ENCODE results near the gene HNRNPM.

DNA sequence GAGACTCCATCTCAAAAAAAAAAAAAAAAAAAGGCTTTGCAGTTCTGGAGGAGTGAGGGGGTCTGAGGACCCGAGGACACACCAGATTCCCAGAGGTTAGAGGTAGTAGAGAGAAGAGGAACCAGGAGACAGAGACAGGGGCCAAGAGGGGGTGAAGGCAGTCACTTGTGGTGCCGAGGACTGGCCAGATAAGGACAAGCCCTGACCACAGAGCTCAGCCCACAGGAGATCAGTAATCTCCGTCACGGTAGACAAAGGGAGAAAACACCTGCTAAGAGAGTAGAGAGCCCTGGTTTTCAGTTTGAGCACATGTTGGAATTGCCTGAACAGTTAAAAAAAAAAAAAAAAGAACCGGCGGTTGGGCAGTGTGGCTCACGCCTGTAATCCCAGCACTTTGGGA lies 59.4 kb downstream of the HNRNPM start:
- no peak for TF ChIP-seq POLR2A (IDR thresholded peaks at IDR 0.05)
- TF ChIP-seq, protein P1, sequence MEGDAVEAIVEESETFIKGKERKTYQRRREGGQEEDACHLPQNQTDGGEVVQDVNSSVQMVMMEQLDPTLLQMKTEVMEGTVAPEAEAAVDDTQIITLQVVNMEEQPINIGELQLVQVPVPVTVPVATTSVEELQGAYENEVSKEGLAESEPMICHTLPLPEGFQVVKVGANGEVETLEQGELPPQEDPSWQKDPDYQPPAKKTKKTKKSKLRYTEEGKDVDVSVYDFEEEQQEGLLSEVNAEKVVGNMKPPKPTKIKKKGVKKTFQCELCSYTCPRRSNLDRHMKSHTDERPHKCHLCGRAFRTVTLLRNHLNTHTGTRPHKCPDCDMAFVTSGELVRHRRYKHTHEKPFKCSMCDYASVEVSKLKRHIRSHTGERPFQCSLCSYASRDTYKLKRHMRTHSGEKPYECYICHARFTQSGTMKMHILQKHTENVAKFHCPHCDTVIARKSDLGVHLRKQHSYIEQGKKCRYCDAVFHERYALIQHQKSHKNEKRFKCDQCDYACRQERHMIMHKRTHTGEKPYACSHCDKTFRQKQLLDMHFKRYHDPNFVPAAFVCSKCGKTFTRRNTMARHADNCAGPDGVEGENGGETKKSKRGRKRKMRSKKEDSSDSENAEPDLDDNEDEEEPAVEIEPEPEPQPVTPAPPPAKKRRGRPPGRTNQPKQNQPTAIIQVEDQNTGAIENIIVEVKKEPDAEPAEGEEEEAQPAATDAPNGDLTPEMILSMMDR (IDR thresholded peaks at IDR 0.05), result no peak
- no peak for TF ChIP-seq EP300 (IDR thresholded peaks at IDR 0.05)
- no peak for TF ChIP-seq POLR2AphosphoS5 (IDR thresholded peaks at IDR 0.05)
